H1 (cell line): Measurements from ENCODE around the gene CREBBP. TPM values are rescaled to one million over a fixed set of nuclear protein-coding genes. Genes with fewer than 3 reads are reported as not detected.

Experiments
- CTCF ChIA-PET: fragments of 300-600 bp; sonication (Branson Sonifier 250); formaldehyde crosslinking; loops from one replicate; lab custom pipeline; 2021; ENCODE audit not compliant: partially characterized antibody; lab: Charles Lee
- POLR2A ChIA-PET: fragments of 300-600 bp; sonication (Branson Sonifier 250); formaldehyde crosslinking; loops from one replicate; lab custom pipeline; 2021; ENCODE audit warnings: inconsistent platforms; ENCODE audit not compliant: partially characterized antibody; lab: Charles Lee
- DNase-seq, 2 experiments: peaks; one replicate each; pipeline versions ENCODE4 v3.0.0 to v3.0.0-alpha.2; 2010 to 2022; ENCODE audit warnings: low spot score in 2 of 2, low read depth in 1 of 2, mixed read lengths in 1 of 2
- FAIRE-seq: peaks from 2 replicates; lab custom pipeline; 2011; peaks lifted over from hg19 to GRCh38; lab: Jason Lieb, UNC
- H2AFZ ChIP-seq: 2 replicates; pipeline ENCODE4 v1.8.1; 2012; ENCODE audit warnings: low read length, inconsistent platforms
- H2AK5ac ChIP-seq: 2 replicates; pipeline ENCODE4 v1.6.1; 2013; ENCODE audit warnings: low read depth, low read length
- H2BK120ac ChIP-seq: replicated peaks from 2 replicates; pipeline ENCODE3; 2013; ENCODE audit warnings: low read depth, low read length, inconsistent platforms
- H2BK12ac ChIP-seq: 2 replicates; pipeline ENCODE4 v1.6.1; 2013; ENCODE audit warnings: low read depth, low read length
- H2BK15ac ChIP-seq: 2 replicates; pipeline ENCODE4 v1.6.1; 2013; ENCODE audit warnings: low read length
- H2BK20ac ChIP-seq: 2 replicates; pipeline ENCODE4 v1.6.1; 2013; ENCODE audit warnings: low read length
- H2BK5ac ChIP-seq: 2 replicates; pipeline ENCODE4 v1.6.1; 2013; ENCODE audit warnings: low read depth, low read length
- H3K14ac ChIP-seq: 2 replicates; pipeline ENCODE4 v1.6.1; 2013; ENCODE audit warnings: inconsistent platforms; ENCODE audit not compliant: insufficient read length
- H3K18ac ChIP-seq: 2 replicates; pipeline ENCODE4 v1.6.1; 2013; ENCODE audit warnings: low read length; ENCODE audit errors: extremely low read depth
- H3K23ac ChIP-seq: 2 replicates; pipeline ENCODE4 v1.6.1; 2013; ENCODE audit warnings: inconsistent platforms; ENCODE audit not compliant: insufficient read length
- H3K23me2 ChIP-seq: 2 replicates; pipeline ENCODE4 v1.6.1; 2013; ENCODE audit warnings: low read depth, low read length
- H3K27ac ChIP-seq: 2 replicates; pipeline ENCODE4 v1.6.1; 2011; ENCODE audit warnings: low read depth, low read length, inconsistent platforms
- H3K27me3 ChIP-seq, 4 experiments: replicated peaks in 1 of 4; 1 replicate in 1 of 4; 2 replicates in 3 of 4; pipeline versions ENCODE4 v1.6.1 to v1.8.1; 2011 to 2013; ENCODE audit warnings: low read length in 3 of 4, mild to moderate bottlenecking in 3 of 4, inconsistent platforms in 2 of 4, mixed read lengths in 2 of 4, moderate library complexity in 1 of 4; ENCODE audit not compliant: control insufficient read depth in 3 of 4, insufficient read depth in 3 of 4; ENCODE audit errors: extremely low read depth in 1 of 4
- H3K36me3 ChIP-seq, 4 experiments: 2 replicates each; pipeline versions ENCODE4 v1.6.1 to v1.8.1; 2011 to 2013; ENCODE audit warnings: mild to moderate bottlenecking in 4 of 4, low read length in 3 of 4, moderate library complexity in 2 of 4, control low read depth in 1 of 4, inconsistent platforms in 1 of 4; ENCODE audit not compliant: insufficient read depth in 4 of 4, control insufficient read depth in 2 of 4
- H3K4ac ChIP-seq: replicated peaks from 2 replicates; pipeline ENCODE3; 2013; ENCODE audit warnings: low read length, low read depth, mixed read lengths, inconsistent platforms; ENCODE audit not compliant: insufficient read length
- H3K4me1 ChIP-seq, 4 experiments: replicated peaks in 1 of 4; 1 replicate in 1 of 4; 2 replicates in 3 of 4; pipeline versions ENCODE4 v1.6.1 to v1.8.1; 2011 to 2013; ENCODE audit warnings: low read length in 3 of 4, inconsistent platforms in 2 of 4, mixed read lengths in 1 of 4; ENCODE audit not compliant: insufficient read depth in 4 of 4, control insufficient read depth in 3 of 4
- H3K4me2 ChIP-seq, 2 experiments: 2 replicates each; pipeline versions ENCODE4 v1.6.1 to v1.8.1; 2011 to 2013; ENCODE audit warnings: low read depth in 2 of 2, low read length in 2 of 2, control low read depth in 1 of 2, inconsistent platforms in 1 of 2, mild to moderate bottlenecking in 1 of 2; ENCODE audit not compliant: insufficient read depth in 1 of 2
- H3K4me3 ChIP-seq, 4 experiments: fragments of 200-600, 300-600 bp in 1 of 4; sonication (generic), shearing (Covaris generic), sonication (Bioruptor Twin) in 1 of 4; 2 replicates each; pipeline versions ENCODE4 v1.5.1 to v1.8.1; 2011 to 2016; ENCODE audit warnings: low read length in 4 of 4, low read depth in 3 of 4, control low read depth in 2 of 4, inconsistent platforms in 2 of 4, mild to moderate bottlenecking in 2 of 4, mixed read lengths in 1 of 4, moderate library complexity in 1 of 4; ENCODE audit not compliant: insufficient read depth in 2 of 4; ENCODE audit errors: extremely low read depth in 1 of 4
- H3K56ac ChIP-seq: replicated peaks from 2 replicates; pipeline ENCODE3; 2013; ENCODE audit warnings: low read depth, mild to moderate bottlenecking, mixed read lengths, low read length, inconsistent platforms; ENCODE audit not compliant: insufficient read length
- H3K79me1 ChIP-seq: 2 replicates; pipeline ENCODE4 v1.6.1; 2013; ENCODE audit warnings: low read depth, low read length, control low read depth
- H3K79me2 ChIP-seq, 2 experiments: 2 replicates each; pipeline versions ENCODE4 v1.6.1 to v1.8.1; 2012 to 2013; ENCODE audit warnings: low read length in 2 of 2, mild to moderate bottlenecking in 2 of 2, inconsistent platforms in 1 of 2; ENCODE audit not compliant: insufficient read depth in 2 of 2, control insufficient read depth in 1 of 2
- H3K9ac ChIP-seq, 4 experiments: replicated peaks in 1 of 4; 1 replicate in 1 of 4; 2 replicates in 3 of 4; pipeline versions ENCODE4 v1.6.1 to v1.8.1; 2011 to 2013; ENCODE audit warnings: low read depth in 3 of 4, low read length in 3 of 4, control low read depth in 2 of 4, mild to moderate bottlenecking in 2 of 4, moderate library complexity in 2 of 4, inconsistent platforms in 1 of 4; ENCODE audit errors: extremely low read depth in 1 of 4
- H3K9me3 ChIP-seq, 2 experiments: 2 replicates each; pipeline versions ENCODE4 v1.6.1 to v1.8.1; 2012 to 2013; ENCODE audit warnings: mild to moderate bottlenecking in 2 of 2, moderate library complexity in 2 of 2, control low read depth in 1 of 2, inconsistent platforms in 1 of 2, low read depth in 1 of 2, low read length in 1 of 2, mixed read lengths in 1 of 2; ENCODE audit not compliant: insufficient read depth in 2 of 2
- H4K20me1 ChIP-seq, 2 experiments: replicated peaks in 1 of 2; 2 replicates each; pipeline versions ENCODE3 to v1.8.1; 2011 to 2013; ENCODE audit warnings: inconsistent platforms in 2 of 2, low read length in 2 of 2, mild to moderate bottlenecking in 1 of 2; ENCODE audit not compliant: insufficient read depth in 2 of 2, control insufficient read depth in 1 of 2
- H4K5ac ChIP-seq: 2 replicates; pipeline ENCODE4 v1.6.1; 2013; ENCODE audit warnings: low read length, low read depth, mixed read lengths, inconsistent platforms; ENCODE audit not compliant: insufficient read length
- H4K8ac ChIP-seq: 2 replicates; pipeline ENCODE4 v1.8.0; 2013; ENCODE audit warnings: mild to moderate bottlenecking, moderate library complexity, low read length, inconsistent platforms; ENCODE audit not compliant: insufficient read depth; ENCODE audit errors: extremely low read depth
- H4K91ac ChIP-seq: replicated peaks from 2 replicates; pipeline ENCODE3; 2013; ENCODE audit warnings: low read length, mixed read lengths, inconsistent platforms; ENCODE audit not compliant: insufficient read length
- ASH2L ChIP-seq: fragments of 200-600, 300-600 bp; sonication (generic); IDR thresholded peaks from one replicate; pipeline ENCODE4 v1.7.1; 2017; ENCODE audit warnings: low read length
- BACH1 ChIP-seq: IDR thresholded peaks from 2 replicates; pipeline ENCODE4 v1.6.1; 2012; ENCODE audit warnings: low read length, improper control_type of control experiment
- CBX8 ChIP-seq: fragments of 300-800, 300-1000 bp; sonication (generic); IDR thresholded peaks from 2 replicates; pipeline ENCODE4 v1.7.1; 2016; ENCODE audit warnings: low read depth, low read length, borderline replicate concordance
- E2F6 ChIP-seq: IDR thresholded peaks from 2 replicates; pipeline ENCODE4 v1.6.1; 2012; ENCODE audit warnings: inconsistent platforms
- HDAC2 ChIP-seq, 2 experiments: fragments of 300-600 bp in 1 of 2; sonication (generic) in 1 of 2; IDR thresholded peaks; 2 replicates each; pipeline ENCODE4 v1.6.1; 2011 to 2012; ENCODE audit warnings: low read depth in 2 of 2, low read length in 2 of 2, mild to moderate bottlenecking in 2 of 2, moderate library complexity in 2 of 2, borderline replicate concordance in 1 of 2, inconsistent platforms in 1 of 2
- MAX ChIP-seq: IDR thresholded peaks from 2 replicates; pipeline ENCODE4 v1.6.1; 2012; ENCODE audit warnings: inconsistent platforms
- POLR2A ChIP-seq, 2 experiments: IDR thresholded peaks; 1 replicate in 1 of 2; 2 replicates in 1 of 2; pipeline ENCODE4 v1.6.1; 2011; ENCODE audit warnings: low read depth in 2 of 2, low read length in 2 of 2, mild to moderate bottlenecking in 2 of 2; ENCODE audit errors: control extremely low read depth in 1 of 2
- SIRT6 ChIP-seq: IDR thresholded peaks from one replicate; pipeline ENCODE4 v1.7.1; 2012; ENCODE audit warnings: low read length, inconsistent platforms
- SP1 ChIP-seq: IDR thresholded peaks from 2 replicates; pipeline ENCODE4 v1.6.1; 2011; ENCODE audit warnings: low read depth, low read length
- SP4 ChIP-seq: IDR thresholded peaks from 2 replicates; pipeline ENCODE4 v1.6.1; 2012; ENCODE audit warnings: low read length, inconsistent platforms
- TEAD4 ChIP-seq: IDR thresholded peaks from 2 replicates; pipeline ENCODE4 v1.6.1; 2012; ENCODE audit warnings: low read depth, low read length, inconsistent platforms, mixed read lengths
- WGBS, 2 experiments: shearing (Covaris generic) in 1 of 2; methylation state at CpG; one replicate each; pipeline versions ENCODE4 v1.1.6 to v1.1.7; 2013 to 2015; ENCODE audit warnings: low lambda C conversion rate in 2 of 2, mixed read lengths in 2 of 2, inconsistent platforms in 1 of 2, low coverage in 1 of 2, missing lambda C conversion rate in 1 of 2; ENCODE audit not compliant: insufficient replicate concordance in 2 of 2, insufficient coverage in 1 of 2, insufficient read length in 1 of 2; ENCODE audit errors: extremely low coverage in 1 of 2, missing lambda C conversion rate in 1 of 2; 5-methylcytosine and 5-hydroxymethylcytosine counted together
- polyA plus RNA-seq, 7 experiments: library from polyadenylated mRNA; depleted of rRNA in 3 of 7; stranded (reverse) in 5 of 7; unstranded in 2 of 7; fragments of >200 nt in 5 of 7; fragments of 200-250 nt in 2 of 7; gene quantifications; 1 replicate in 5 of 7; 2 replicates in 1 of 7; 4 replicates in 1 of 7; pipeline versions ENCODE4 v1.2.1 to v1.2.3, GENCODE V29; 2011 to 2013; ENCODE audit warnings: missing spikeins in 2 of 7, mixed read lengths in 2 of 7
- total RNA-seq: library from RNA; stranded (reverse); fragmentation: NEBNext Ultra II Directional; extraction: Animal tissue kit (Norgen Biotek cat#: 25700); gene quantifications from 2 replicates; pipeline ENCODE4 v1.2.1, GENCODE V29; 2021

The CREBBP gene
- total and polyA plus RNA-seq, 2 of the 8 experiments (the other 6 are each of a cell fraction or from before 2014, with no cell fraction given) = 10.0 to 60.1 TPM

GRCh38 chr16:3812469-3813172 is 67.9 kb downstream of the CREBBP start:
- Histone ChIP-seq H2AK5ac (no peak overlapping the region), H2BK12ac (no peak overlapping the region), H3K79me1 (peaks cover 22% of the 10 kb centered on the region), H2BK15ac (no peak overlapping the region), H4K8ac (no peak overlapping the region), H3K4ac (no peak overlapping the region), H3K27ac (no peak overlapping the region), H2BK20ac (no peak overlapping the region), H3K23ac (no peak overlapping the region), H4K5ac (no peak overlapping the region), H4K20me1 (peaks cover 13 to 26% of the 10 kb centered on the region in 2 experiments), H3K4me3 (no peak overlapping the region), H3K27me3 (no peaks in the 10 kb centered on the region), H3K36me3 (peaks cover 0 to 10% (median 0%) of the 10 kb centered on the region in 4 experiments; a peak in 2 of 8 replicates), H3K79me2 (peaks cover 16 to 94% of the 10 kb centered on the region in 2 experiments), H2BK5ac (no peak overlapping the region), H3K14ac (no peak overlapping the region), H3K4me2 (no peak overlapping the region), H3K4me1 (peaks cover 6 to 31% (median 21%) of the 10 kb centered on the region in 4 experiments), H3K9me3 (no peaks in the 10 kb centered on the region), H4K91ac (no peak overlapping the region), H2AFZ (no peak overlapping the region), H3K18ac (no peak overlapping the region), H3K23me2 (no peaks in the 10 kb centered on the region; the same call in 1 of the 2 replicates), H3K9ac (no peak overlapping the region), H3K56ac (no peak overlapping the region), H2BK120ac (no peak overlapping the region)
- POLR2A ChIA-PET = interaction anchor here (0.9 to 1.3 kb wide), 2 partner anchors 10 to 47 kb away, joined by 3 read pairs; no protein-coding TSS in a partner anchor
- CTCF ChIA-PET = interaction anchor here (0.6 to 2.6 kb wide), 7 partner anchors 9 to 89 kb away, joined by 3 to 14 read pairs (median 5); no protein-coding TSS in a partner anchor
- 95% methylated on average over 8 of the region's 8 CpGs; no CpG with 5 or more reads in 1 of the 2 experiments for WGBS, 2 experiments
- no peak for FAIRE-seq
- DNase-seq = no peak
- TF ChIP-seq CBX8 = no peak
- TF ChIP-seq SP4 = no peak
- TF ChIP-seq ASH2L = no peak
- no peak for TF ChIP-seq HDAC2 (IDR thresholded peaks at IDR 0.05; ENCODE audit: borderline replicate concordance in 1 of 2, low read depth in 2 of 2, low read length in 2 of 2)
- no peak for TF ChIP-seq POLR2A (IDR thresholded peaks at IDR 0.05; ENCODE audit: control extremely low read depth in 1 of 2, low read depth in 2 of 2, low read length in 2 of 2)
- TF ChIP-seq BACH1 = no peak
- no peak for TF ChIP-seq TEAD4
- TF ChIP-seq SIRT6 = no peak
- TF ChIP-seq SP1 = no peak
- TF ChIP-seq E2F6 = no peak
- TF ChIP-seq MAX = no peak
